Transverse colon (tissue), 4 donors: ENCODE results near the gene MT1A.

Experiments used
- CTCF ChIP-seq, 5 experiments: fragments of 200-600 bp in 3 of 5; fragments of 450-650 bp in 2 of 5; sonication (generic) in 3 of 5; IDR thresholded peaks; 1 replicate in 2 of 5; 2 replicates in 3 of 5; pipeline ENCODE4 v1.5.1; 2016 to 2017; ENCODE audit warnings: antibody characterized with exemption in 5 of 5, inconsistent platforms in 3 of 5, mild to moderate bottlenecking in 2 of 5, moderate library complexity in 1 of 5
- EP300 ChIP-seq: sonication (generic); formaldehyde crosslinking; IDR thresholded peaks from one replicate; pipeline ENCODE4 v1.6.1; 2017; ENCODE audit warnings: antibody characterized with exemption, low read depth
- POLR2A ChIP-seq: fragments of 450-650 bp; IDR thresholded peaks from one replicate; pipeline ENCODE4 v1.6.1; 2016; ENCODE audit warnings: antibody characterized with exemption, mild to moderate bottlenecking, moderate library complexity
- POLR2AphosphoS5 ChIP-seq, 3 donors: sonication (generic); formaldehyde crosslinking; IDR thresholded peaks; one replicate each; pipeline ENCODE4 v1.6.1; 2016; ENCODE audit warnings: antibody characterized with exemption in 3 of 3

- TF ChIP-seq CTCF (IDR thresholded peaks at IDR 0.05) = no peak
- no peak for TF ChIP-seq POLR2A
- no peak for TF ChIP-seq POLR2AphosphoS5 (IDR thresholded peaks at IDR 0.05)
- no peak for TF ChIP-seq EP300
Observed at GRCh38 chr16:56632848-56633365, 5.6 kb upstream of the MT1A start.
